H9 (cell line): ENCODE data around the gene USP43. TPM values are rescaled to one million over a fixed set of nuclear protein-coding genes. Genes with fewer than 3 reads are reported as not detected.
"Not testable (repeated sequence)": the region's sequence is repeated elsewhere in the genome, so short reads cannot be mapped to it uniquely, and the experiment has no call there.

ENCODE experiments used
- DNase-seq: peaks from one replicate; pipeline ENCODE4 v3.0.0-alpha.2; 2017
- H2AFZ ChIP-seq: one replicate; pipeline ENCODE4 v1.6.1; 2013; ENCODE audit warnings: mild to moderate bottlenecking, low read length, control low read depth, moderate library complexity
- H2AK5ac ChIP-seq: 2 replicates; pipeline ENCODE4 v1.6.1; 2013; ENCODE audit warnings: low read length, control low read depth, mixed read lengths; ENCODE audit not compliant: insufficient read length
- H2BK120ac ChIP-seq: one replicate; pipeline ENCODE4 v1.6.1; 2013; ENCODE audit warnings: low read depth, mild to moderate bottlenecking, low read length, control low read depth, inconsistent platforms; ENCODE audit not compliant: poor library complexity, severe bottlenecking
- H2BK12ac ChIP-seq: 2 replicates; pipeline ENCODE4 v1.6.1; 2013; ENCODE audit warnings: low read length, control low read depth, mixed read lengths, low read depth; ENCODE audit not compliant: insufficient read length
- H2BK15ac ChIP-seq: 2 replicates; pipeline ENCODE4 v1.6.1; 2013; ENCODE audit warnings: low read depth, low read length, control low read depth
- H2BK20ac ChIP-seq: one replicate; pipeline ENCODE4 v1.6.1; 2013; ENCODE audit warnings: low read depth, mild to moderate bottlenecking, low read length, control low read depth, inconsistent platforms; ENCODE audit not compliant: poor library complexity, severe bottlenecking
- H2BK5ac ChIP-seq: 2 replicates; pipeline ENCODE4 v1.6.1; 2013; ENCODE audit warnings: low read length, control low read depth, mixed read lengths; ENCODE audit not compliant: insufficient read length
- H3K14ac ChIP-seq: 2 replicates; pipeline ENCODE4 v1.6.1; 2013; ENCODE audit warnings: low read length, control low read depth; ENCODE audit not compliant: insufficient read depth
- H3K18ac ChIP-seq: 2 replicates; pipeline ENCODE4 v1.6.1; 2013; ENCODE audit warnings: low read depth, mild to moderate bottlenecking, mixed read lengths, low read length, control low read depth; ENCODE audit not compliant: insufficient read length
- H3K23ac ChIP-seq: 2 replicates; pipeline ENCODE4 v1.6.1; 2013; ENCODE audit warnings: low read length, control low read depth, mixed read lengths, low read depth; ENCODE audit not compliant: insufficient read length
- H3K23me2 ChIP-seq: 2 replicates; pipeline ENCODE4 v1.6.1; 2013; ENCODE audit warnings: low read depth, mild to moderate bottlenecking, mixed read lengths, low read length, control low read depth; ENCODE audit not compliant: insufficient read length, poor library complexity, severe bottlenecking
- H3K27ac ChIP-seq: 2 replicates; pipeline ENCODE4 v1.5.1; 2013; ENCODE audit warnings: low read length, control low read depth, mixed read lengths, low read depth; ENCODE audit not compliant: insufficient read length
- H3K27me3 ChIP-seq: 2 replicates; pipeline ENCODE4 v1.6.1; 2013; ENCODE audit warnings: low read length, control low read depth, inconsistent platforms; ENCODE audit not compliant: insufficient read depth
- H3K4ac ChIP-seq: 2 replicates; pipeline ENCODE4 v1.6.1; 2013; ENCODE audit warnings: low read depth, mild to moderate bottlenecking, control low read depth, inconsistent platforms, low read length, moderate library complexity
- H3K4me1 ChIP-seq: 2 replicates; pipeline ENCODE4 v1.6.1; 2013; ENCODE audit warnings: low read length, control low read depth, inconsistent platforms; ENCODE audit not compliant: insufficient read depth
- H3K4me2 ChIP-seq: 2 replicates; pipeline ENCODE4 v1.6.1; 2013; ENCODE audit warnings: low read length, control low read depth, mixed read lengths; ENCODE audit not compliant: insufficient read length, insufficient read depth
- H3K56ac ChIP-seq: 2 replicates; pipeline ENCODE4 v1.6.1; 2013; ENCODE audit warnings: low read depth, mild to moderate bottlenecking, mixed read lengths, low read length, control low read depth; ENCODE audit not compliant: insufficient read length
- H3K79me1 ChIP-seq: 2 replicates; pipeline ENCODE4 v1.6.1; 2013; ENCODE audit warnings: low read depth, mild to moderate bottlenecking, moderate library complexity, low read length, control low read depth, inconsistent platforms; ENCODE audit not compliant: insufficient read depth, poor library complexity, severe bottlenecking
- H3K79me2 ChIP-seq: 2 replicates; pipeline ENCODE4 v1.6.1; 2013; ENCODE audit warnings: low read length, control low read depth, inconsistent platforms; ENCODE audit not compliant: insufficient read depth
- H3K9ac ChIP-seq: 2 replicates; pipeline ENCODE4 v1.6.1; 2013; ENCODE audit warnings: low read length, control low read depth, mixed read lengths; ENCODE audit not compliant: insufficient read length; ENCODE audit errors: extremely low read depth
- H3K9me3 ChIP-seq: one replicate; pipeline ENCODE4 v1.6.1; 2013; ENCODE audit warnings: low read depth, low read length, inconsistent platforms; ENCODE audit not compliant: control insufficient read depth
- H3T11ph ChIP-seq: one replicate; pipeline ENCODE4 v1.6.1; 2013; ENCODE audit warnings: mild to moderate bottlenecking, low read length, control low read depth, inconsistent platforms
- H4K20me1 ChIP-seq: one replicate; pipeline ENCODE4 v1.6.1; 2013; ENCODE audit not compliant: control insufficient read depth, insufficient read length, insufficient read depth
- H4K5ac ChIP-seq: 2 replicates; pipeline ENCODE4 v1.6.1; 2013; ENCODE audit warnings: low read depth, mild to moderate bottlenecking, mixed read lengths, low read length, control low read depth; ENCODE audit not compliant: insufficient read length
- H4K8ac ChIP-seq: replicated peaks from 2 replicates; pipeline ENCODE4 v1.6.1; 2013; ENCODE audit warnings: low read length, control low read depth, mixed read lengths, low read depth; ENCODE audit not compliant: insufficient read length
- H4K91ac ChIP-seq: 2 replicates; pipeline ENCODE4 v1.6.1; 2013; ENCODE audit warnings: low read depth, mild to moderate bottlenecking, moderate library complexity, mixed read lengths, low read length, control low read depth; ENCODE audit not compliant: insufficient read length
- H3K27ac Mint-ChIP-seq, 3 experiments: 2 replicates in 2 of 3; 3 replicates in 1 of 3; pipeline ENCODE4 v1.8.0; 2020 to 2021; ENCODE audit warnings: mixed read lengths in 3 of 3, mild to moderate bottlenecking in 1 of 3, moderate library complexity in 1 of 3
- H3K27me3 Mint-ChIP-seq: 2 replicates; pipeline ENCODE4 v1.8.0; 2021; ENCODE audit warnings: low read depth, mild to moderate bottlenecking, moderate library complexity, mixed read lengths
- H3K36me3 Mint-ChIP-seq, 3 experiments: 2 replicates in 2 of 3; 3 replicates in 1 of 3; pipeline ENCODE4 v1.8.0; 2020 to 2021; ENCODE audit warnings: low read depth in 3 of 3, mixed read lengths in 3 of 3; ENCODE audit not compliant: insufficient read depth in 1 of 3
- H3K4me1 Mint-ChIP-seq, 2 experiments: 2 replicates each; pipeline ENCODE4 v1.8.0; 2020; ENCODE audit warnings: mixed read lengths in 2 of 2
- H3K4me3 Mint-ChIP-seq, 2 experiments: 2 replicates in 1 of 2; 3 replicates in 1 of 2; pipeline ENCODE4 v1.8.0; 2020 to 2021; ENCODE audit warnings: mild to moderate bottlenecking in 2 of 2, mixed read lengths in 2 of 2, moderate library complexity in 1 of 2
- H3K9me3 Mint-ChIP-seq, 2 experiments: 2 replicates in 1 of 2; 3 replicates in 1 of 2; pipeline ENCODE4 v1.8.0; 2020; ENCODE audit warnings: mild to moderate bottlenecking in 2 of 2, mixed read lengths in 2 of 2, moderate library complexity in 1 of 2
- CTCF ChIP-seq: fragments of 200-600 bp; sonication (generic); conservative IDR thresholded peaks from 3 replicates; pipeline ENCODE4 v1.8.0; 2021; ENCODE audit warnings: antibody characterized with exemption, mild to moderate bottlenecking
- WGBS: extraction: QIAGEN DNeasy Blood & Tissue Kit; methylation state at CpG from one replicate; pipeline ENCODE4 v1.1.7; 2013; ENCODE audit warnings: missing lambda C conversion rate, low lambda C conversion rate, mixed read lengths; ENCODE audit not compliant: insufficient read length; ENCODE audit errors: extremely low coverage; 5-methylcytosine and 5-hydroxymethylcytosine counted together
- total RNA-seq: library from RNA; stranded (reverse); gene quantifications from 2 replicates; pipeline ENCODE4 v1.2.1, GENCODE V29; 2021

Gene USP43
- total RNA-seq, 1 experiment from 2014 or later = 5.2 TPM

GRCh38 chr17:9606453-9606852 is 38.9 kb upstream of the USP43 start:
- H4K20me1 ChIP-seq = no peaks in the 10 kb centered on the region
- H2AK5ac ChIP-seq = no peak overlapping the region
- no peaks in the 10 kb centered on the region for H3K23me2 ChIP-seq
- no peak overlapping the region for H3K14ac ChIP-seq
- H3K4me2 ChIP-seq = no peak overlapping the region
- no peak overlapping the region for H3K27ac Mint-ChIP-seq
- no peak overlapping the region for H2BK5ac ChIP-seq
- no peaks in the 10 kb centered on the region for H3K79me1 ChIP-seq
- H3K27ac ChIP-seq = no peak overlapping the region
- no peak overlapping the region for H3K4me3 Mint-ChIP-seq
- no peaks in the 10 kb centered on the region for H3K4me1 Mint-ChIP-seq
- H2AFZ ChIP-seq = no peak overlapping the region
- H2BK120ac ChIP-seq = no peak overlapping the region
- H3K36me3 Mint-ChIP-seq = no peaks in the 10 kb centered on the region
- H3K4me1 ChIP-seq = 0 out of 2 replicates have a peak, but pooled peaks cover 2% of the 10 kb centered on the region
- no peak overlapping the region for H3K56ac ChIP-seq
- no peaks in the 10 kb centered on the region for H3K79me2 ChIP-seq
- no peak overlapping the region for H3K18ac ChIP-seq
- no peak overlapping the region for H3K23ac ChIP-seq
- H3K27me3 Mint-ChIP-seq = peaks cover 3% of the 10 kb centered on the region
- no peaks in the 10 kb centered on the region for H3K27me3 ChIP-seq
- no peak overlapping the region for H2BK12ac ChIP-seq
- DNase-seq = no peak
- no peak overlapping the region for H4K8ac ChIP-seq
- H3K9ac ChIP-seq = no peak overlapping the region
- no peak overlapping the region for H2BK20ac ChIP-seq
- H3K4ac ChIP-seq = no peak overlapping the region
- TF ChIP-seq CTCF = no peak
- H4K5ac ChIP-seq = no peak overlapping the region
- H3T11ph ChIP-seq = no peak overlapping the region
- WGBS = no CpG with 5 or more reads among the region's 6 CpGs
- no peaks in the 10 kb centered on the region for H3K9me3 Mint-ChIP-seq
- no peaks in the 10 kb centered on the region for H3K9me3 ChIP-seq
- no peak overlapping the region for H4K91ac ChIP-seq
- H2BK15ac ChIP-seq = no peak overlapping the region

- WGBS = no CpG with 5 or more reads among the region's 5 CpGs
- not testable (repeated sequence) for H3K9me3 ChIP-seq, H3K27me3 Mint-ChIP-seq, H3K27ac Mint-ChIP-seq, H4K91ac ChIP-seq, H3T11ph ChIP-seq, H2AK5ac ChIP-seq, H3K4ac ChIP-seq, H3K36me3 Mint-ChIP-seq, H3K4me1 Mint-ChIP-seq, H3K56ac ChIP-seq, H3K4me2 ChIP-seq, H4K5ac ChIP-seq, H3K4me3 Mint-ChIP-seq, H3K27ac ChIP-seq, H3K14ac ChIP-seq, H3K4me1 ChIP-seq, H3K27me3 ChIP-seq, H3K79me1 ChIP-seq, H2BK5ac ChIP-seq, H3K9ac ChIP-seq, H2BK12ac ChIP-seq, H3K9me3 Mint-ChIP-seq, H2BK15ac ChIP-seq, H3K18ac ChIP-seq, H4K20me1 ChIP-seq, H4K8ac ChIP-seq, H3K23me2 ChIP-seq, H2AFZ ChIP-seq, H2BK20ac ChIP-seq, H3K79me2 ChIP-seq, DNase-seq, H2BK120ac ChIP-seq, H3K23ac ChIP-seq
Measured at GRCh38 chr17:9607058-9607457, 38.3 kb upstream of the USP43 start.
